ENCODE results near the gene FTSJ1.
A peak's percentile ranks its signal among the peaks of the same experiment; 100 is the strongest.

Gene FTSJ1

DNA sequence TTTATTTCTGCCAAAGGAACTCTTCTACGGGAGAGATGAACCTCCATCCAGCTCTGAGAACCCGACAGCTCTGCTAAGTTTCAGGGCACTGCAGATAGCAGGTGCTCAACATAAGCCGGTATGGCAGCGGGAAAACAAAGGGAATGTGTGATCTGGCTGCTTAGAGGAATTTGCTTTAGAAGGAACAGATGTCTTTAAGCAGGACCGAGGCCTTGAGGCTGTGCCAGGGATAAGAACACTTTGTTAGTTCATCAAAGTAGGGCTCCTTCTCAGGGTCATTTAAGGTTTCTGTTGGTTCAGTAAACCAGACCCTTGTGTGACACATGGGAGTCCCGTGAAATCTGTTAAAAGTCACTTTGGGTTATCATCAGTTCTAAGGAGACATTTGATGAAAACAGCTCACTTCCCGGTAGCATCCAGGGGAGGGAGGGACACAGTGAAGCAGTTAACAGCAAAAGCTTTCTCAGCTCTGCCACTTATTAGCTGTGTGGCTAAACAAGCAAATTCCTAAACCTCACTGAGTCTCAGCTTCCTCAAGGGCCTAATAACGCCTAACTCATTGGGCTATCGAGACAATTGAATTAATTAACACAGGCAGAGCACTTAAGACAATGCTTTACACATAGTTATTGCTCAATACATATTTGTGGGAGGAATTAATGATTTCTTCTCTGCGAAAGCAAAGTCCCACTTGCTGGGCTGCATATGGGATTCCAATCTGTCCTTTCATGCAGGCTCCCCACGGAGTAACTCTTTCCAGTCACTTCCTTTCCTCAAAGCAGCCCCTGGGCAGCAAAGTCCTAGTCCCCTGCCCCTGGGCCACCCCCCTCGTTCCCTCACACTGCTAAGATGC lies 2.9 kb upstream of the FTSJ1 start:
- Histone ChIP-seq H3K27me3 (no peaks in the 10 kb centered on the region), H3K4me3 (ENCODE audit: low read depth in 1 of 2, low read length in 1 of 2) (no peak overlapping the region), H3K36me3 (no peaks in the 10 kb centered on the region), H3K9me3 (no peaks in the 10 kb centered on the region), H3K27ac (no peak overlapping the region), H3K4me1 (ENCODE audit: control insufficient read depth in 1 of 2, insufficient read depth in 1 of 2, low read depth in 1 of 2, low read length in 1 of 2) (peaks cover 20 to 22% of the 10 kb centered on the region in 2 experiments)
- TF ChIP-seq CTCF (IDR thresholded peaks at IDR 0.05), result no peak

GRCh38 chrX:48473704-48473990 lies 2.4 kb upstream of the FTSJ1 start:
- H3K4me1 ChIP-seq (ENCODE audit: control insufficient read depth in 1 of 2, insufficient read depth in 1 of 2, low read depth in 1 of 2, low read length in 1 of 2), result peaks cover 15 to 19% of the 10 kb centered on the region in 2 experiments
- H3K27ac ChIP-seq, result no peak overlapping the region
- TF ChIP-seq CTCF (IDR thresholded peaks at IDR 0.05), result no peak
- no peaks in the 10 kb centered on the region for H3K9me3 ChIP-seq
- no peaks in the 10 kb centered on the region for H3K27me3 ChIP-seq
- no peak overlapping the region for H3K4me3 ChIP-seq (ENCODE audit: low read depth in 1 of 2, low read length in 1 of 2)
- no peaks in the 10 kb centered on the region for H3K36me3 ChIP-seq

- no peak for TF ChIP-seq CTCF (IDR thresholded peaks at IDR 0.05)
- Histone ChIP-seq H3K4me1 (ENCODE audit: control insufficient read depth in 1 of 2, insufficient read depth in 1 of 2, low read depth in 1 of 2, low read length in 1 of 2) (peaks cover 10 to 14% of the 10 kb centered on the region in 2 experiments), H3K36me3 (no peaks in the 10 kb centered on the region), H3K4me3 (ENCODE audit: low read depth in 1 of 2, low read length in 1 of 2) (no peak overlapping the region), H3K27me3 (no peaks in the 10 kb centered on the region), H3K27ac (no peak overlapping the region), H3K9me3 (no peaks in the 10 kb centered on the region)
Observed at GRCh38 chrX:48474127-48474526, 1.9 kb upstream of the FTSJ1 start.

GRCh38 chrX:48474581-48474980 lies 1.4 kb upstream of the FTSJ1 start:
- H3K36me3 ChIP-seq, result no peaks in the 10 kb centered on the region
- no peaks in the 10 kb centered on the region for H3K27me3 ChIP-seq
- no peak overlapping the region for H3K27ac ChIP-seq
- H3K4me3 ChIP-seq (ENCODE audit: low read depth in 1 of 2, low read length in 1 of 2), result no peak overlapping the region
- H3K4me1 ChIP-seq (ENCODE audit: control insufficient read depth in 1 of 2, insufficient read depth in 1 of 2, low read depth in 1 of 2, low read length in 1 of 2), result peaks cover 9 to 14% of the 10 kb centered on the region in 2 experiments
- no peak for TF ChIP-seq CTCF (IDR thresholded peaks at IDR 0.05)
- H3K9me3 ChIP-seq, result no peaks in the 10 kb centered on the region

DNA sequence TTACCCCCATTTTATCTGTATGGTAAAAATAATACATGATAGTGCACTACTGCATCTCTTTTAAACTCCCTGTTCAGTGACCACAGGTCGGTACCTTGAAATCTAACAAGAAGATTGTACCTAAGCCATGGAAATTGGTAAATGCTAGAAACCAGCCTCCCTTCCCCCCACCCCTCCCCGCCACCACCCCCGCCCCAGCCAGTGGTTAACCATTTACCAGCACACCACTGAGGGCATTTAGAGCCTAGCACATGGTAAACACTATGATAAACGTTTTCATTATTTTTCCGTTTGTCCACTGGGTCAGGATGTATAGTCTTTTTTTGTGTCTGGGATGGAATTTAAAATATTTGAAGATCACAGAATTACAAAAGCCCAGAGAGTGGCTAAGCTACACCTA lies 703 bp upstream of the FTSJ1 start:
- no peaks in the 10 kb centered on the region for H3K36me3 ChIP-seq

More for the DNA sequence above, 703 bp upstream of the FTSJ1 start:
- Histone ChIP-seq H3K27me3 (no peaks in the 10 kb centered on the region), H3K9me3 (no peaks in the 10 kb centered on the region), H3K27ac (peak overlapping the region; percentile 93), H3K4me1 (ENCODE audit: control insufficient read depth in 1 of 2, insufficient read depth in 1 of 2, low read depth in 1 of 2, low read length in 1 of 2) (peaks cover 9 to 14% of the 10 kb centered on the region in 2 experiments), H3K4me3 (ENCODE audit: low read depth in 1 of 2, low read length in 1 of 2) (peak overlapping the region; percentile 75)
- no peak for TF ChIP-seq CTCF (IDR thresholded peaks at IDR 0.05)
